NCI-H128 (cell line): Measurements from ENCODE around the gene SMIM21.

Experiments
- DNase-seq: peaks from one replicate; lab custom pipeline; 2025; ENCODE audit not compliant: unreplicated experiment; lab: John Stamatoyannopoulos, UW

The SMIM21 gene

DNA sequence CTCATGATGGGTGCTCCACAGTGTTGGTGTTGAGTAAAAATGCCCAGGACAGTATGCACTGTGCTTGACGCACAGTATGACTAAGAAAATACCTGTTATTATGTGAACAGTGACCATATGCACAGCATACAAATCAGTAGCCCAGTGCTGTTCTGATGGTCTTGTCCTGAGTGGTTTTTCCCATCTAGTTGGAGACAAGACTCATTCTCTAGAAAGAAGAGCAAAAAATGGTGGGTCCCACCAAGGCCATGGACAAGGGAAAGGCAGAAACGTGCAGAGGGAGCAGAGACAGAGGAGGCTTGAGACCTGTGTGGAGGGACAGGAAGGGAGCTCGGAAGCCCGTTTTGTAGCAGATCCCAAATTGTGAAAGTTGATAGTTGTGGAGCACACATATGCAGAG is 987 bp upstream of the SMIM21 start:
- DNase-seq = no peak

DNA sequence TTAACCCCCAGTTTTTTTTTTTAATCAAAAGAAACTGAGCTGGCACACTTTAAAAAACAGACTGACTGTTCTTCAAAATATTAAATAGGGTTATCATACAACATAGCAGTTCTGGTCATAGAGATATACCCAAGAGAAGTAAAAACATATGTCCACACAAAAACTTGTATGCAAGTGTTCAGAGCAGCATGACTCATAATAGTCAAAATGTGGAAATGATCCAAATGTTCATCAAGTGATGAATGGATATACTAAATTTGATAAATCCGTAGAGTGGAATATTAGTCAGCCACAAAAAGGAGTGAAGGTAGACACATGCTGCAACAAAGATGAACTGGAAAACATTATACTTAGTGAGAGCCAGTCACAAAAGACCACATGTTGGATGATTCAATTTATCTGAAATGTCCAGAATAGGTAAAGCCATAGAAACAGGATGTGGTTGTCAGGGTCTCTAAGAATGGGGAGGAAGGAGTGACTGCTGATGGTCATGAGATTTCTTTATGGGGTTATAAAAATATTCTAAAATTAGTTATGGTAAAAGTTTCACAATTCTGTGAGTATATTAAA is 5.1 kb downstream of the SMIM21 start:
- DNase-seq = no peak

DNA sequence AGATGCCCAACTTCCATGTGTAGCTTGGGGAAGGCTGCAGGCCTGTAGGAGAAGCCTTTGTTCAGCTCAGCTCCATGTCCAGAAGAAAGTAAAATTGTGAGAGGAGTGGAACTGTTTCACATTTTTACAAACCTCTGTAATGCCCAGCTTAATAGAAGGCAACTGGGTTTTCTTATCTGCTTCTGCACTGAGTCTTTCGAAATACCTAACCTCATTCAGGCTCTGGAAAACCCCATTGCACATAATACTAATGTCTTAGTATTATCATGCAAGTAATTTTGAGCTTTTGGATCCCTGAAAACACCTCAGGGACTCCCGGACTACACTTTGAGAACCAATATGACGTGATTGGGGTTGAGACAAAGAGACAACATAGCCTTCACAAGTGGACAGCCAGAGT is 5.8 kb downstream of the SMIM21 start:
- no peak for DNase-seq

DNA sequence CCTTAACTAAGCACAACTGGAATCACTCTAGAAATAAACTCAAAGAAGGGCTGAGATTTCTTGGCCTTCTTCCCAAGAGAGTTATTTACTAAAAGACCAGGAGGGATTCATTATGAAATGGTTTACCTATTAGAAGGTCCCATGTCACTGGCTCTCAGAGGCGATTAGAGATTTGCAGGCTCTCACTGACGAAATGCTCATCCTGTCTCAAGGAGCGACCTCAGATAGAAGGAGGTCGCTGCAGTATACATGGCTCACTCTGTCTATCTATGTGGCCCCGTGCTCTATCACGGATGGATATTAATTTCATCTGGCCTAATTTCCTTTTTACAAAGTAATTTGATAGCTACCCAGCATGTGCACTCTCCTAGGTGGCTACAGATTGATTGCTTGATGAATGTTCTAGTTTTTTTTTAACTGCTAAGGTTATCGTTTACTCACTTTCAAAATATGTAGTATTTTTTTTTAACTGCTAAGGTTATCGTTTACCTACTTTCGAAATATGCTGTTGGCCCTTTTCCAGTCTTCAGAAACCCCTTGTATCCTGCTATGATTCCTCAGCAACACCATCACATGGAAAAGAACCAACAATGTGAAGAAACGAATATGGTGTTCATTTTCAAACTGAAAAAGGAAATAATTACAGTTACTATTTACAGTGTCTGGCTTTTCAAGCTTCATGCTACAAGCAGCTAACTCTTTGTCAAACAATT is 9.1 kb downstream of the SMIM21 start:
- no peak for DNase-seq

DNA sequence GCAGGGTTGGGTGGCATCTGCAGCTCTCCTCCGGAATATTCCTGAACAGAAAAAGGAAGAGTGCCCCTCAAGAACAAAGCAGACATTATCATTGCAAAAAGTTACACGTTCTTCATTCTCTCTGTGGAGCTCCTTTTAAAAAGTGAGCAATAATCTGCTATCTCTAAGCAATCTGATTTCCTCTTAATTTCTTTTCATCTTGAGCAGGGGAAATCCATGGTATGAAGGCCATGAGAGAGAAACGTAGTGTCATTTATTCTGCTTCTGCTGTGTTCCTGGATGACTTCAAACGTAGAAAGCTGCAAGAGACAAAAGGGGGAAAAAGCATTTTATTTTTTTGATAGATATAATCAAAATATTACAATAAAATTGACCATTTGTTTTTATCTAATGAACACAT is 16.9 kb downstream of the SMIM21 start:
- no peak for DNase-seq

DNA sequence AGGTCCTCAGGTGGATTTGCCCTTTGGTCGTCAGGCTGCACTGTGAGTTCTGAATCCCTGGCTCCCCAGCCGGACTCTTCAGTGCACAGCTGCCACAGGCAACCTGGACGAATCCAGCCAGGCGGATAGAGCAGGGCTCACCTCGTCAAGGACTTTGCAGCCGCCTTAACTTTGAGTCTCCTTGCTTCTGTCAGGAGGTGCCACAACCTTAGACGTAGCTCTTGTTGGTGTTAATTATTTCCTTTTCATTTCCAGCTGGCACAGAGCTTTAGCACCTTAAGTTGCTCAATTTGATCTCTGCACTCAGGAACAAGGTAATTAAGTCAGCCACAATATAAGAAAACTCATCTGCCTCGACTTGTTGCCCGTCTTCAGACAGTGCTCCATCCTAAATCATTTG is 17.7 kb downstream of the SMIM21 start:
- no peak for DNase-seq

DNA sequence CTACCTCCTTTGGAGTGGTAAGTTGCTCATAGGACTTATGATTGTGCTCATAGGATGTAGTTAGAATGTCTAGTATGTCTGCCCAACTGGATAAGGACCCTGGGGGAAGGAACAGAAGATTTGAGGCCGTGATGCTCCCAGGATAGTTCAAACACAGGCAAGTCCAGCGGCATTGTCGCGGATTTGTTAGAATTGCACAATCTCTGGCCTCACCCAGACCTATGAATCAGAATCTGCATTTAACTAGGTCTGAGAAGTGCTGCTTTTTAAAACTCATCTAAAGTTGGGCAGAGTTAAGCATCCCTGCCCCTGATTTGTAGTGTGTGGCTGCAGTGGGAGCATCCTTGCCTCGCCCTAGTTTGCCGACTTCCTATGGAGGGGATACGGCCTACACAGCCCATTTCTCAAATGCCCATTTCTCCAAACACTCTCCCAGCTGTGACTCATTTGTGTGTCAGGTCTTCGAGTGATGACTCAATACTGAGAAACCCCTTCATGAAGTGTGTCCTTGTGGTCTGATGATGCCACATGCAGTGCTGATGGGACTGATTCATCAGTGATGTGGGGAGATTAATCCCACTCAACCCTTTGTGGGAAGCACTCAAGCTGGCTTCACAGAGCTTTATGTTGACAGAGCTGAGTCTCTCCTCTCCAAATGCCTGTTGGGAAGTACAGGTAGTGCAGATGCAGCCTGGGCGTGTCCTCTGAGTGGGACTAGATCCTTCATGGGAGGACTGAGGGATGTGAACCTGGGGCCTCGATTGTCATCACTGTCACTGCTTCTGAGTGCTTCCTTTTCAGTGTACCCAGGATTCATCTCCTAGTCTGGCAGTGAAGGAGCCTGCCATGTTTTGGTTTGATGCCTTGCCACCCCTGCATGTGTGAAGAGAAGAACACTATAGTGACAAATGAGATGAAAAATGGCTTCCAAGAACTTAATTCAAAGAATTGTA is 18.7 kb downstream of the SMIM21 start:
- DNase-seq = peak; percentile 36

DNA sequence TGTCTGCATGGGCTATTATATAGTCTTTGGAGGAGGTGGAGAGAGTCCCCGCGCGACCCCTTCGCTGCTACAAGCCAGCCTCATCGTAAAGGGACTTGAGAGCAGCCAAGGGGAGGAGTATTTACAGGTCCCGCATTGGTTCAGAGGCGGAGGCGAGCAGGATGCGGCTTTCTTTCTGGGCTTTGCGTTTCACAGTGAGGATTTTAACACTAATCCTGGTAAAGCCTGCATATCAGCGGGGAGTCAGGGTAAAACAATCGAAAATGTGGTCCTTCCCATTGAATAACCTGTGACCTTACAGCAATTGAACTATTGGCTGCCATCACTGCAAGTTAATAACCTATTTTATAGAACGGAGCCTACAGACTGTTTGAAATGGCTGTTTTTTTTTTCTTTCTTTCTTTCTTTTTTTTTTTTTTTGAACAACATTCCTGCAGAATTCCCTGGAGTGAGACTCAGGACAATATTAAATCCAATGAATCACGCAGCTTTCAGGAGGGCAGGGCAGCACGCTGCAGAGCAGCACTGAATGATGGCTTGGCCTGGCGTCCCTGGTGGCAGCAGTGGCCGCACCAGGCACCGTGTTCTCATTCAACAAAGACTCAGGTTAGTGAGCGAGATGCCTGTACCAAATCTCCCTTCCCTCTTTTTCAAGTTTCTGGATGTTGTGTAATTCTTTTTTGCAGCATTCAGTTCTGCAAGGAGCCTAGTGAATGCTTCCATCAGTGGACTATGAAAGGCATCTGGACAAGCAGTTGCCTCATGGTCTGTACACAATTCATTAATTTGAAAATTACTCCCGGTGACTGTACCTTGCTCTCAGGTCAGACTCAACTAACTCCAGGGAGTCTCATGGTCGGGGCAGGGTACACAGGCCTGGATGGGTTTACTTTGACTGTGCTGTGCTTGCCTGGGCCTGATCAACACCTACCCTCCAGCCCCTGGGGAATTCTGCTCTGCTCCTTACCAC is 19.8 kb downstream of the SMIM21 start:
- no peak for DNase-seq

DNA sequence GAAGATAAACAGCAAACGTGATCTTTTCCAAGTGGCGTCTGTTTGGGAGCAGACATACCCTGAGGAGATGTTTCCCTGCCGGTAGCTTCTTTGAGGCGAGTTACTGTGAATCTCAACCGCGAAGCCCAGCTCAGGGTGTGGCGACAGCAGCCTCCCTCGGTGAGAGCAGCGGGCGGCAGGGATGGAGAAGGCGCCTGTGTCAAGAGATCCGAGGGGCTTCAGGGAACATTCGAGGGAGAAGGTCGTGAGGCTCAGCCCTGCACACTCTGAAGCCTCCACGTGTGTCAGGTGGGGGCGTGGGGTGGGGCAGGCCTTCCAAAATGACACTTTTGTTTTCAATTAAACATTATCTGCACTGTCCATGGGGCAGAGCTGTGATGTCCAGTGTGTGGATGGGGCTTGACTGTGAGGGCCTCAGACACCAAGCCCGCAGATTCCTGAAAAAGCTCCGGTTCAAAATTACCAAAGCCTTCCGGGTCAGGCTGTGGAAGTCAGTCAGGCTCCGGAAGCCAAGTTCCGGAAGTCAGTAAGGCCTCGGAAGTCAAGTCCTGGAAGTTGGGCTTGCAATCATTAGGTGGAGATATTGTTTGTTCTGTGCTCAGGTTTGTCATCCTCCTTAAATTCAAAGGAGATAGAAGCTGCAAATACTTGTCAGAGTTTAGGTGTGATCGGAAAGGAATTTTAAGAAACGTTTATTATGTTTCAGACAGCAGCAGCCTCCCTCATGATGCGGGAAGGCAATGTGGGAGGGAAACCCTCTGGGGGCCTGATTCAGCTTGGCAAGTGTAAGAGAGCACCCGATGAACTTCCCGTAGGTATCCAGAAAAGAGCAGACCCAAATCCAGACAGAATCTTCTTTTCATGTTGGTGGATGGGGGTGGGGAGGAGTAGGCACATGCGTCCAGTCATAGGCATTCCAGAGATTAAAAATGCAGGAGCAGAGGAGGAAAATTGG is 20.7 kb downstream of the SMIM21 start:
- DNase-seq = no peak

DNA sequence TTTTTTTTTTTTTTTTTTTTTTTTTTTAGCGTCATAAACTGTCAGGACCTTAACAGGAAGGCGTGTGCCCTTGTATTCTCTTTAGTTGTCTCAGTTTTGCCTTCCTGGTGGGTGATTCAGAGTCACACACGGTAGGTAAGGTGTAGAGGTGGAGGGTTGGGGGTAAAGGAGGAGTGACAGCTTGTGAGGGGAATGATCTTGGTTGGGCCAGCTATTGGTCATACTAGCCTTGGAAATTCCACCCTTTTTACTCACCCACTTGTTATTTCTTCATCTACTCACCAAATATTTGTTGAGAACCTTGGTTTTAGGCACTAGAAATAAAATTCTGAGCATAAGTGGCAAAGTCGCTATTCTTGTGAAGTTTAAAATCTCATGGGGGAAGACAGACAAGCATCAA is 22.2 kb downstream of the SMIM21 start:
- DNase-seq = no peak

DNA sequence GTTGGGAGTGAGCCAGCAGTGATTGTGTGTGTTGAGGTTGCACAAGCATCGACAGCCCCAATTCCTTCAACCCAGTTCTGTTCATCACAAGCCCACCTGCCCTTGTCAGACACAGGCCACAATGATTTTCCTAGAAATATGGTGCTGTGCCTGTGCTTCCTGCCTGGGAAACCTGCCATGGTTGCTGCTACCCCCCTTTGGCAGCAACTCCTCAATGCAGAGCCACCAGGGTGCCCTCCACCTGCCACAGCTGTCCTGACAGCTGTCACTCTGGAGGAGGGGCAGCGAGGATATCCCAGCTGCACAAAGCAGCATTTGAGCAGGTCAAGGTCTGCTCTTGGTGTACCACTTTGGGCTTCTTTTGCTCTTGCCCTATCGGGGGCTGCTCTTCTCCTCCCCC is 27.1 kb downstream of the SMIM21 start:
- DNase-seq = no peak

DNA sequence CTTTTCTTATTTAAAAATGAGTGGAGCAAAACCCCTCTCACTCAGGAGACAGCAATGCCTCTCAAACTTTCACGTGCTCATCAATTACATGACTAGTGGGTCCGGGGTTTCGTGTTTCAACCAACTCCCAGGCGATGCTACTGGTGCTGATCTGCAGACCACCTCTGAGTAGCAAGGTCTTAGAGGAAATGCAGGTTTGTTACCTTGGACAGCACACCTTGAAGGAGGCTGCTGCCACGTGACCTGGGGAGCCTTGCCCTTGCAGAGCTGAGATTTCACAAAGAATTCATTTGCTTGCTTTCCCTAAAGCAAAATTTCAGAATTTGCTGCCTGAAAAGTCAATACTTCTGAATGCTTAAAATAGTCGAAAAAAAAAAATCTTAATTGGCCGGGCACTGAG is 32.4 kb downstream of the SMIM21 start:
- no peak for DNase-seq

DNA sequence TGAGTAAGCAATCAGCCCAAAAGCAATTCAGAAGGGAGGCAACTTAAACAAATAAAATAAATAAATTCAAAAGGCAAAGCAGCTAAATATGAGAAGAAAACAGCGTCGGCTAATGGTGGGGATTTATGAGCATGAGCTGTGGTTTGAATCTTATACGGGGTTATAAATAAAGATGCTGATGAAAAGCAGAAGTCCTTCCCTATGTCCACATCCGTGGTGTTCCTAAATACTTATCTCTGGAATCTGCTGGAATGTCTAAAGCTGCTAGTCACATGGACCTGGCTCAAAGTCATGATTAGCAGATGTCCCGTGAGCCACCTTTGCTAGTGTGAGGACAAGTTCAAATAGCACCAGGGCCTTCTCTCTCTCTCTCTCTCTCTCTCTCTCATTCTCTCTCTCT is 33.8 kb downstream of the SMIM21 start:
- DNase-seq = no peak

DNA sequence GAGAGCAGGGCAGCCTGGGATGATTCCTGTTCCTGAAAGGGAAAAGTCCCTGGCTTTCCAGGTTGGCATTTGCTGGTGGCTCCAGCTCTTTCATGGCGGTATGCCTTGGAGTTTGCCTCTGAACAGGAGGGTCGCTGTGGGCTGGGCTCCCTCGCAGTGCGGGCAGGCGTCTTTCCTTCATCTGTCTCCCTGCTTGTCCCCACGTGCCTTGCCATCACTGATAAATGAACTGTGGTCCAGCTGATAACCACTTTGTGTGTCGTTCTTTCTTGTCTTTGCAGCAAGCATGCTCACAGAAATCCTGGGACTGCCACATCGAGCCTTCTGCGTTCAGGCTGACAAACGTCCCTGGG is 35.3 kb downstream of the SMIM21 start:
- DNase-seq = no peak

DNA sequence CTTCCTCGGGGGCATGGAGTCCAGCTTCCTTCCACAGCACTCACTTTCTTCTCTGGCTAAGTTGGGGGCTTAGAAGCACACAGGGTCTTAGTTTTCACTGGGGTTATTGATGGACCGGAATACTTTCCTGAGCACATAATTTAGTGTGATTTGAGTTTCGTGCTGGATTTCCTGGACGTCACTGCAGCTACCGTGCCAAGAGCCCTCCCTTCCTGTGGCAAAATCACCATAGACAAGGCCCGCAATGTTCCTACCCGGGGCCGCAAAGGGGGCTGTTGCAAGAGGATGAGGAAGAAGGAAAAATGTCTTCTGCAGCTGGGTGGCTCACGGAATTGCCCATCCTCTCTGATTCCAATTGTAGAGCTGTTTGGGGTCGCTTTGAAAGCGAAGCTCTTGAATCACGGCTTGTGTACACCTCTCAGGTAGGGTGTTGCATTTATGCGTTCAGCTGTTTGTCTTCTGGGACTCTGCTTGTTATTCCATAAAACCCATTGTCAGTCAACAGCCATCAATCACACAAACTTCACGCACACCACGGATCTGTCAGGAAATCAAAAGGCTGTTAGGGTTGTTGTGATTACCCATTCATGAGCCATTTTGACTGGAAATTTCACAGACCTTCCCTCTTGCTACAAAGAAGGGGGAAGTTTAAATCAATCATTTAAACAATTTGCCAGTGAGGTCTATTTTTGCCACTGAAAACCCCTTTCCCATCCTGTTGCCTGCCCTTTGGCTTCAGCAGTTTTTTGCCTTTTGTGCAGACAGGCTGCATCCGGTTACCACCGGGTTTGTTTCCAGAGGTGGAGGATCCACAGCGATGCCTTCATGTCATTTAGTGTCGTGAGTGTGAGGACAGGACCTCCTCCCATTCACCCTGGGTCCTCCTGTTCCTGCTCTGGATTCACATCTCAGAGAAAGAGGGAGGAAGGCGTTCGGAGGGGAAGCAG is 36.0 kb downstream of the SMIM21 start:
- DNase-seq = no peak

DNA sequence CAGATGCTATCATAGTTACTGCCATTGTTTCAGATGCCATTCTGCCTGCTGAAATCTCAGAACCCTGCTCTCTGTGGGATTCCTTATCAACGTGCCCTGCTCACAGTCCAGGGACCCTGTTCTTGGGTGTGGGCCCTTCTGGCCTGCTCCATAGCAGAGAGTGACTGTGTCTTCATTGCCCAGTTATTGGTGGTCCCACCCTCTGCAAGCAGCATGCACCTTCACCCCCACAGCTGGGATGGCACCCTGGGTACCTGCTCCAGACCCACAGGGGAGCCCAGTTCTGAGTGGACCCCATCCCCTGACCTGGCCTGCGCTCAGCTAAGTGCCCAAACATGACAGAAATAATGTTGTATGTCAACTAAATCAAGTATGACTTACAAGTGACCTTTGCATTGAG is 36.6 kb downstream of the SMIM21 start:
- DNase-seq = no peak

DNA sequence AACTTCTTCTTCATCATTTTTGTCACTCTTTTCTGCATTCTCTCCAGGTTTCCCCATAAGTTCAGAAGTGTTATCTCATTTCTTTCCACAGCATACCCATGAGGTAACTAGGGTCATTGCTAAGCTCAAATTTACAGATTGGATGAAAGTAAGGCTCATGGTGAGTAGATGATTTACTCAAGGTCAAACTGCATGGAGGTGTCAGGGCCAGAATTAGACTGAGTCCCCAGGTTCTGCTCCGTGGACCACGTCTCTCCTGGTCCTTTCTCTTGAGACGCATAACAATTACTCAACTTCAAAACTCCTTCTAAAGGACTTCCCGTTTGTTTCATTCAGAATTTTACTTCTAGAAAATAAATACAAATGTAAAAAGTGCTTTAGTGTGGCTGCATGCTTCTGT is 43.4 kb downstream of the SMIM21 start:
- DNase-seq = no peak

DNA sequence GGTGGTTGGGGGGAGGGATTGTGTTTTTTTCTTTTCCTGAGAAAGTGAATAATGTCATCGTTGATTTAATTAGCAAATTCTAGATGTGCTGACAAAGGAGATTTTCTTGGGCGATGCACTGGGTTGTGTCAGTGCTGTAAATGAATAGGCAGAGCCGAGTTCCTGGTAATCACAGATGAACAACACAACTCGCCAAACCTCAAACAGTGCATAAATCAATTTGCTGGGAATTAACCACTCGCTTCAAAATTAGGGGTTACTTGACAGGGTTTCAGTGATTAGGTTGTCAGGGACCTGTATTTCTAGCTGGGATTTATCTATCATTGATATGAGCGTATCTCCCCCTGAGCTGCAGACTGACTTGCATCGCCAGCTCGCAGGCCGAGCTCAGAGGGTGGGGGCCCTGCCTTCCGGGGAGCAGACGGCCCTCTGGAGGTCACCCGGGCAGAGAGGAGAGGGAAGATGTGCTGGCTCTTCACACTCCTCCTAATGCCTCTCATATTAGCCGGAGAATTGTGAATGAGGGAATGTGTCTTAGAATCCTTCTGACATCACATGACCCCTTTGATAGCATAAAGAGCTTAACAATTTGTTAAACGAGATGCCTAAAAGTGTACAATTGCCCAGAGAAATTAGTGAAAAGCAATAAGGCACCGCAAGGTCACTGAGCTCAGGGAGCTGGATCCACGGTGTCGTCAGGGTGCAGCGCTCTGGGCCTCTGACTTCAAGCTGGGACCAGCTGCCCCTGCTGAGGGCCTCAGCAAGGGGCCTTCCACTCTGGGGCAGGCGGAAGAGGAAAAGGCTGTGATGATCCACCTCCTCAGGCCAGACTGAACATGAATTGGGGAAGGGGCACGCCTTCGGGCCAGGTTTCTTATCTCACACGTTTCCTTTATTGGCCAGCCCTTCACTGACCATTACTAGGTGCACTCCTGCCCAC is 48.9 kb downstream of the SMIM21 start:
- DNase-seq = no peak
